GM18861 (cell line): ENCODE results near the gene NRXN3.
A peak's percentile ranks its signal among the peaks of the same experiment; 100 is the strongest.
"Not testable (repeated sequence)": the region's sequence is repeated elsewhere in the genome, so short reads cannot be mapped to it uniquely, and the experiment has no call there.

Source experiments
- ATAC-seq: cut with Tn5 transposase; IDR thresholded peaks from one replicate; pipeline ENCODE4 v1.9.1; 2021; ENCODE audit not compliant: unreplicated experiment

NRXN3 gene

DNA sequence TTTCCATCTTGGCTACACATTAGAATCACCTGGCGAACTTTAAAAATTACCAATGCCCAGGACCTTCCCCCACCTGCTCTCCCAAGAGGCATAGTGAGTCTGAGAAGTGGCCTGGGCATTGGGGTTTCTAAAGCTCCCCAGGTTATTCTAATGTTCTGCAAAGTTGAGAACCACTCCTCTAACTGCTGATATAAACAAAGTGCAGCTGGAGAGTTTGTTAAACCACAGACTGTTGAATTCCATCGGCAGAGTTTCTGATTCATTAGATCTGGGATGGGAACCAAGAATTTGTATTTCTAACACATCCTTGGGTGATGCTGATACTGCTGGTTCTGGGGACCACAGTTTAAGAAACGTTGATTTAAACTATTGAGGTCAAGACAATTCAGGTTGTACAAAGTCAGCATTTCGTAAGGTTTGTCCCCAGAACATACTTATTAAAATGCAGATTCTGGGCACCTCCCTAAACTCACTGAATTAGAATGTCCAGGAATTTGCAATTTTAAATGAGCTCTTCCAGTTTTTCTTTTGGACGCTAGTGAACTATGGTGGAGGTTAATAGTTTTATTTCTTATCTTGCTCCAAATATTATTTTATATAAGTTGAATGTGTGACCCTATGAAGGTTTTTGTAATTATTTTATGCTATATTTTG is 309.1 kb downstream of the NRXN3 start:
- no peak for ATAC-seq

DNA sequence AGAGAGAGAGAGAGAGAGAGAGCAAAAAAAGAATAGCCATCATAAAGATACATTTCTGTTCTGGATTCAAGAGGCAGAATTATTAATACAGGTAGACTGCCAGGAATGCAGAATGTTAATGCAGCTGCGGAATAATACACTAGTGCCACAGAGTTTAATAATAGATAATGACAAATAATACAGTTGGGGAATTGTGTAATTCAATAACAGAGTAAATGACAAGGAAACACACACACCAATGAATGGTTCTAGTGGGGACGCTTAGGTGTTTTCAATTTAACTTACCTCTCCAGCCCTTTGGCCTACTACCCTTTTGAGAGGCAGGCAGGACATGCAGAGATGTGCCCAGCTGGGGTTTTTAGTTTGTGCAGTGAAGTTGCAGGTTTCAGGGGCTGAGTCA is 313.9 kb downstream of the NRXN3 start:
- ATAC-seq, result no peak

DNA sequence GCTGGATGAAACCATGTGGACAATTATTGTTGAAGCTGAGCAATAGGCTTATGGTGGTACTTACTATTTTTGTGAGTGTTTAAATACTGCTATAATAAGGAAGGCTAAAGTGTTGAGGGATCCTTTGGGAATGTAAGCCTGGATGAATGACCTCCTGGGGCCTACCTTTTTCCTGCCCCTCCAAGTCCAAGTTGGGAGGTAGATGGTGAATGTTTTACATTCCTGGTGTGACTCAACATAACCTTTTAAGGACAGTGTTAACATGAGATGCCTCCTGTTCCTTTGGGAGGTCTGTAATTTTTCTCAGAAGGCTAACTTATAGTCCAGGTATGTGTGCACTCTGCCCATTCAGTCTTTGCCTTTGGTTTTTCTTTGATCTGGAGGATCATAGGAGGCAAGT is 315.9 kb downstream of the NRXN3 start:
- no peak for ATAC-seq

DNA sequence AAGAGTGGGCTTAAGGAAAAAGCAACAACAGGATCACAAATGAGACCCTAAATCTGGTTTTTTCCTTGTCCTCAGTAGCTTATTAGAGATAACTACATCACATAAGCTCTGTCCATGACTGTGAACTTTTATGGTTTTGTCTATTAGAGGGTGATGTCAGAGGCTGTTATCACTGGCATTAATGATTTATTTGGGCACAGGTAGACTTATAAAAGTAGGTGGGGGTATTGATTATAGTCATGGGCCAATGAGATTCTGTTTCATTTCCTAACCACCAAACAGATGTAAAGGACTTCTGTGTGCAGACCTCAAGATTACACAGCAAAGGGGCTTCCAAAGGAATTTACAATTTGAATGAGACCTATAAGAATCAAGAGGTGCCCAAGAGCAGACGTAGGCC is 316.4 kb downstream of the NRXN3 start:
- no peak for ATAC-seq

DNA sequence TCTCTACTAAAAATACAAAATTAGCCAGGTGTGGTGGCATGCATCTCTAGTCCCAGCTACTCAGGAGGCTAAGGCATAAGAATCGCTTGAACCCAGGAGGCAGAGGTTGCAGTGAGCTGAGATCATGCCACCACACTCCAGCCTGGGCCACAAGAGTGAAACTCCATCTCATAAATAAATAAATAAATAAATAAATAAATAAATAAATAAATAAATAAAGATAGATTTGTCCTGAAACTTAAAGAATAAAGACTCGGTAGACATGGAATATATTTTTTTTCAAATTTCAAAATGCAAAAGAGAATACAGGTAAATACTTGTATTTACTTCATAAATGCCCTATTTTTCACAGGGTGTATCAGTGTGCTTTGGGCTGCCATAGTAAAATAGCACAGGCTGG is 317.4 kb downstream of the NRXN3 start:
- ATAC-seq, result not testable (repeated sequence)

DNA sequence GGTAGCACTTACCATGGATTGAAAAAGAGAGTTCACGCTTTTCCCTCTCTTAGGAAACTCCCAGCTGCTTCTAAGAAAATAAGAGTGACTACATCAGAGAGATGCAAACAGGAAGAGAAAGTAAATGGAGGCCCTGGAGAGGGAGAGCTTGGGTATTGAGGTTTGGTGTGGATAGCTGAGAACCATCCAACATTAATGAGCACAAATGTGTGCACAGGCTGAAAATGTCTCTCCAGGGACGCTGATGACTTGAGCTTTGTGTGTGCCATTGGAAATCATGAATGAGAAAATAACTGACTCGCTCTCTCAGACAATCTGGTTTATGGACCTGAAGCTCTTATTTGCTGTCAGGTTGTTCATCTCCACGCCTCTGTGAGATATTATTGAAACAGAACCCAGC is 318.8 kb downstream of the NRXN3 start:
- ATAC-seq, result no peak

DNA sequence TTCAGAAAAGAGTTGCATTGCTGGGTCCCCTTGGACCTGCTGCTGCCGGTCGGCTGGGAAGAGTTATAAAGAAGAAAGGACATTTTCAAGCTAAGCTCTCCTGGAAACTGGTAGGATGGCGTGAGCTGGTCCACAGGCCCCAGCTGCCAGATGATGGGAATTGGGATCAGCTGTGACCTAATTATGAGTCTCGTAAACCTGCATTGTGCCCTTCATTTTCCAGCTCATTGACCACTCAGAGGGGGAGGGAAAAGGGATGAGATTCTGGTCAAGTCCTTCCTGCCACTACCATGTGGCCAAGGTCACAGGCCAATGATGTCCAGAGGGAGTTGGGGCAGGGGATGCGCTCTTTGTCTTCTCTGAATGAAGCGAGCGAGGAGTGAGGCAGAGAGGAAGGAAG is 320.9 kb downstream of the NRXN3 start:
- ATAC-seq, result no peak

DNA sequence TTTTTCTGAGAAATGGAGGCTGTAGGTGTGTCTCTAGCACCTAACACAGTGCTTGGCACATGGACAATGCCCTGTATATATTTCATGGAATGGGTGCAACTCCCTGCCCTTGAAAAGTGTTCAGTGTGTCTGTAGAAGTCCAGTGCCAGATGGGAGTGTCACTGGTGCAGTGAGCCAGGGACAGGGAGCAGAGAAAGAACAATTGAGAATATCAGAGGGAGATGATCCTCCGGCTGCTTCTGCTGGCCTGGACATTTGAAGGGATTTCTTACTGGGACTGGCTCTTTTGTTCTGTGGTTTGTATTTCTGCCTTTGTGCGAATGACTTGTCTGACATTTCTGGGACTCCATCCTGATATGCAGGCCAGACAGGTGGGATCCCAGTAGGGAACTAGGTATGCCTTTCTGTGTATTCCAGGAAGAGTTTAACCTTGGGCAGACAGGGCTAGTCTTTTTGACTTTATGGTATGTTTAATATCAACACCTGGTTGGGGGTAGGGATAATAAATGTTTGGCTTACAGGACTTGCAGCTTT is 328.0 kb downstream of the NRXN3 start:
- no peak for ATAC-seq

DNA sequence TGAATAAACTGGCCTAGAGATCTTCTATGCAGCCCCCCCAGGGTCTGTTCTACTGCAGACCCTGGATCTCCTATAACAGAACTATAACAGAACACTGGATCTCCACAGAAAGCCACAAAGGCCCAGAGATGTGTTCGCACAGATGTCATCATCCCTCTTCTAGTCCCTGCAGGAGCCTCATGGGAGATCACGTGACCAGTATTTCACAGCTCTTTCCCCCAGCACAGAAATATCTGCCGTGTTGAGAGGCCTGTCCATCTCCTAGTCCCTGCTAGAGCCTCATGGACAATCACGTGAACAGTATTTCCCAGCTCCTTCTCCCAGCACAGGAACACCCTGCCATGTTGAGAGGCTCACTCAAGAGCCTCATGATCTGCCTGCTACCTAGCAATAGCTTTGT is 331.7 kb downstream of the NRXN3 start:
- ATAC-seq, result no peak

DNA sequence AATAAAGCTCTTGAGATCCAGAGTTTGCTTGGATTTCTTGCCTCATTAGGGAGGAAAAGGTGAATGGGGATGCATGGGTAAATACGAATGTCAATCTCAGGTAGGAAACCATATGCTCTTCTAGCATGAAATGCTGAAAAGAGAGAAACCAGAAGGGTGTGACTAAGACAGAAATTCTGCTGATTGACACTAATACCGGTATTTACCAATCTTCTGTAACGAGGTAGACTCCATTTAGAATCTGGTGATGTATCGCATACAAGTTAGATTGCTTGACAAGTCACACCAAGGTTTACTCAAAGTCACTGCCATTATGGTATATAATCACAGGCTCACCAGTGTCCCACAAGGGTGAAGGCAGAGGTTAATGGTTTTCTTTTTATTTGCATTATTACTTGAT is 337.9 kb downstream of the NRXN3 start:
- ATAC-seq, result no peak

DNA sequence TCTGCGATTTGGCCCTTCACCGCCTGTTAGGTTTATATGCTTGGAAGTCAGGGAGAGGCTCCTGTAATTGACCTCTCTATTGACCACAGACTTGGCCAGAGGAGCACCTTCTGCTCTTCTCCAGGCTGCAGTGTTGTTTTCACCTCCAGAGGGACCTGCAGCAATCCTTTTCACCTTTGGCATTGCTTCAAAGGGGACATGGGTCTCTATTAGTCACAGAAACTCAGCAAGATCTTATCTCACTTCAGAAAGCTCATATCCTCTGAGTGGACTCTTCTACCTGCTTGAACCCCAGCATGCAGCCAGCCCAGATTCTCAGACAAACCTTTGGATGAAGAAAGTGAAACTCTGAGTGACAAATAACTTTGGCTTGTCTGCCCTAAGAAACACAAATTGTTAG is 339.3 kb downstream of the NRXN3 start:
- no peak for ATAC-seq

DNA sequence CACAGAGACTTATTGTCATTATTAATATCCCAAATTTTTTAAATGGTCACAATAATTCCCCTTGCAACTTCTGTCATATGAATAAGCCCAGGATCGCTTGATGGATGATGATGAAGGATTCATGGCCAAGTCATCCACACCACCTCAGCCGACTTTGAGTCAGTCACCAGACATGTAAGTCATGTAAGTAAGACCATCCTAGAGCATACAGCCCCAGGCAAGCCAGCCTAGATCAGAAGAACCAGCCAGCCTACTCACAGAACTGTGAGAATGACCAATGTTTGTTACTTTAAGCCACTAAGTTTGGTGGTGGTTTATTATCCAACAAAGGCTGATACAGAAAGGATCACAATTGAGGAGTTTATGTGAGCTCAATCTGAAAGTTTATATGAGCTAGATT is 341.8 kb downstream of the NRXN3 start:
- ATAC-seq, result no peak

DNA sequence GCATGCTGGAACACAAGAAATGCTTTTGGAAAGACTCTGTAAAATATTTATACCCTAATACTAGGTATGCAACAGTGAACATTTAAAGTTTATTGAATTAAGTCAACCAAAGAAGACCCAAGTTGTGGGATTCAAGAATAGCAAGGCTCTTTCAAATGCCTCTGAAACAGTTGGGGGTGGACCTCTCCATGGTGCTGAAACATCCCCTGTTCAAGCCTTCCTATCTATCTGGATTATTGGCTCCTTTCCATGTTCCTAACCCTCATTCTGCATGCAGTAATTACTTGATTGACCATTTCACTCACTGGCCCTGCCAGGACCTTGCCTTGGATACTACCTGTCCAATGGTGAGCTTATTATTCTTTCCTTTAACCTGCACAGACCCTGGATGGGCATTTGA is 349.7 kb downstream of the NRXN3 start:
- ATAC-seq, result no peak

DNA sequence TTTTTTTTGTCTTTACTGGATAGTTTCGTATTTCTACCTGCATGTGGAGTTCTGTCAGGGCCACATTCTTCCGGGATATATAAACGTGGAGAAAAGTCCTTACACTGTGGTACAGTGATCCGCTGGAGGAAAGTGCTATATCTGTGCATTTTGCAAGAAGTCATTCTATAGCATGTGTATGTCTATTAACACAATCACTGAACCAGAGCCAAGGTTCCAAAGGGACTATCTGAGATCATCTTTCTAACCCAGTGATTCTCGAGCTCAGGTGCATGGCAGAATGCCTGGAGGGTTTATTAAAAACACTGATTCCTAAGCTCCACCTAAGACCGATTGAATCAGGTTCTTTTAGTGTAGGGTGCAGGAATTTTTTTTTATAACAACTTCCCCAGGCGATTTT is 354.0 kb downstream of the NRXN3 start:
- ATAC-seq, result no peak

DNA sequence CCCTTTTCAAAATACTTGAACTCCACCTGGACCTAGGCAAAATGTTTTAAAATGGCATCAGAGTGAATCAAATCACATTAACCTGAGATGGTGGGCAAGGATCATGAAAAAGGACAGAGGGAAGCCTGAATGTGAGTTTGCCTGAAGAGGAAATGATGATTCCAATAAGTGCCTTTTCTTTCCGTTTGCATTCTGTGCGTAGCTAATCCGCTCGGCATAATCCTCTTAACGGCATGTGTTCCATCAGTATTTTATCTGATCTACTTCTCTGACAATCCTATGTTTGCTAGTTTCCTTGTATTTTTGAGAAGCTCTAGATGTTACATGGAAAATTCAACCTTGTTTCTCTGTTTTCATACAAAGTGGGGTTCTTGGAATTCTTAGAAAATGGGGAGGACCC is 354.6 kb downstream of the NRXN3 start:
- ATAC-seq, result no peak

DNA sequence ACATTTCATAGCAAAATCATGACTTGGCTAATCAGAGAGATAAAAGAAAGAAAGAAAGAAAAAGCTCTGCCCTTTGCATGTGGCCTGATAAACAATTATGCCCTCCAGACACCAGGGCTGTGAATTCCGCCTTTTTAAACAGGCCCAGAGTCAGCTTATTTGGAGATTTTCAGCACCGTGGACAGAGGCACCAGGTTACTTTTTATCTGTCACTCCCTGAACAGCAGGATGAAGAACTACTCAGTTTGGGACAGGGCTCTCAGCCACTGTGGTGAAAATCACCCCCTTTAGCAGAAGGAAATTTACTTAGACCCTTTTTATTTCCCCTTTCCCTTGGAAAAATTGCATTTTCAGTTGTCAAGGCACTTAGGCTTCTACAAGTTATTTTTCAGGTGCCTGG is 359.9 kb downstream of the NRXN3 start:
- ATAC-seq, result no peak

DNA sequence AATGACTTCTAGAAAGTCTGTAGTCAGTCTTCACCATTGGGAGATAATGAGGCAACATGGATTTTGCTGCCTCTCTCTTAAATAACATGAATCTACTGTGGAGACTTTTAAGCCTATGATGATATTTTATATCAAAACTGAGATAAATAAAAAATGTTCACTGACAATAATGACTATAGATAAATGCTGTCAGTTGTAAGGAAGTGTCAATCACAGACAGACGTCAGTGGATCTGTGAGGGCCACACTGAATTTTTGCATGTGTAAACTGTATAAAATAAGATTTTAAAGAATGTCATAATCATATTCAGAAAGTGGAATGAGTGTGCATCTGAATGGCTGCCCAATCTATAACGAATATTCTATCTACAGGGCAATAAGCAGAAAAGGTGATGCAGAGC is 364.0 kb downstream of the NRXN3 start:
- no peak for ATAC-seq

DNA sequence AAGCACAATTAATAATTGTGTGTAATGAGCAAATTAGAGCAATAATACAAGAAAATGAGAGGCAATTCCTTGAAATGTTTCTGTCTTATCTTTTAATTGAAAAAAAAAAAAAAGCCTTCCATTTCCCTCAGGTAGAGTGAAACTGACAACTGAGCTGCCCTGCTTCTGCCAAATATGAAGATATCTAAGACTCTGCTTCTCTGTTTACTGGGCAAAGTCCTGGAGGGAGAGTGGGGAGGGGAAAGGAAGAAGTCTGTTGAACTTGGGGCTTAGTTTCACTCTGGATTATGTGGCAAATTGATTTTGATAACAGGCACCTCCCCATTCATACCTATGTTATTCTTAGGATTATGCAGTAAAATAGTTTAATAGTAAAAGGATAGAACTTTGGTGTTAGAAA is 364.9 kb downstream of the NRXN3 start:
- ATAC-seq, result no peak

DNA sequence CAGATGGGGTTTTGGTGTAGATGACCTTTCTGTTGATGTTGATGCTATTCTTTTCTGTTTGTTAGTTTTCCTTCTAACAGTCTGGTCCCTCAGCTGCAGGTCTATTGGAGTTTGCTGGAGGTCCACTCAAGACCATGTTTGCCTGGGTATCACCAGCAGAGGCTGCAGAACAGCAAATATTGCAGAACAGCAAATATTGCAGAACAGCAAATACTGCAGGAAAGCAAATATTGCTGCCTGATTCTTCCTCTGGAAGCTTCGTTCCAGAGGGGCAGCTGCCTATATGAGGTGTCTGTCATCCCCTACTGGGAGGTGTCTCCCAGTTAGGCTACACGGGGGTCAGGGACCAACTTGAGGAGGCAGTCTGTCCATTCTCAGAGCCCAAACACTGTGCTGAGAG is 371.6 kb downstream of the NRXN3 start:
- not testable (repeated sequence) for ATAC-seq

DNA sequence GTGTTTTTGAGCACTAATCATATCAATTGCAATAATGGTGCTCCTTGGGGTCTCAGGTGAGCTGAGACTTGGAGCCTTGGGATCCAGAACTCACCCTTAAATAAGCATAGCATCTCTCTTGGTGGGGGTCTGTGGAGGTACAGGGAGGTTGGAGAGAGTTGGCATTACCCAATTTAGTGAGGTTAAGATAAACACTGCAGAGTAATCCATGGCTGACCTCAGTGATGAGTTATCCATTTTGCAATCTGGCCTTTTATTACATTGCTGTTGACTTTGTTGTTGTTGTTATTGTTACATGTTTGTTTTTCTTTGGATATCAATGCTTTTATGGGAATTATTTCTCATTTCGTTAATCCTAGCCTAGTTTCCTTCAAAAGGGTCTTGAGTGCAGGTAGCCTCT is 373.3 kb downstream of the NRXN3 start:
- ATAC-seq, result no peak

DNA sequence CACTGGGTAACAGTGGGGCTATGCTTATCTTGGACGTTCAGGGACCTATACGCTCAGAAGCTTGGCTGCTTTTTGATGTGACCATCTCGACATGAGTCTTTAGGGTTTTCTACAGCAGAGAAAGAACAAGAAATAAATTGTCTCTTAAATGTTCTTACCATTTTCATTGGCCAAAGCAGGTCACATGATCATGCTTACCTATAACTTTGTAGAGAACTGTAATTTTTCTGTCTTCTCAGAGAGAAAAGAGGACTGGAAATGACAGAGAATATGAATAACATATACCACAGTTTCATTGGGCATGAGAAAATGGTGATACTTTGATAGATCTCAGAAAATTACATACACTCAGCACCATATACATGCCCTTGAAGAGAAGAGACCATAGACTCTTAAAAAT is 390.9 kb downstream of the NRXN3 start:
- ATAC-seq, result no peak

DNA sequence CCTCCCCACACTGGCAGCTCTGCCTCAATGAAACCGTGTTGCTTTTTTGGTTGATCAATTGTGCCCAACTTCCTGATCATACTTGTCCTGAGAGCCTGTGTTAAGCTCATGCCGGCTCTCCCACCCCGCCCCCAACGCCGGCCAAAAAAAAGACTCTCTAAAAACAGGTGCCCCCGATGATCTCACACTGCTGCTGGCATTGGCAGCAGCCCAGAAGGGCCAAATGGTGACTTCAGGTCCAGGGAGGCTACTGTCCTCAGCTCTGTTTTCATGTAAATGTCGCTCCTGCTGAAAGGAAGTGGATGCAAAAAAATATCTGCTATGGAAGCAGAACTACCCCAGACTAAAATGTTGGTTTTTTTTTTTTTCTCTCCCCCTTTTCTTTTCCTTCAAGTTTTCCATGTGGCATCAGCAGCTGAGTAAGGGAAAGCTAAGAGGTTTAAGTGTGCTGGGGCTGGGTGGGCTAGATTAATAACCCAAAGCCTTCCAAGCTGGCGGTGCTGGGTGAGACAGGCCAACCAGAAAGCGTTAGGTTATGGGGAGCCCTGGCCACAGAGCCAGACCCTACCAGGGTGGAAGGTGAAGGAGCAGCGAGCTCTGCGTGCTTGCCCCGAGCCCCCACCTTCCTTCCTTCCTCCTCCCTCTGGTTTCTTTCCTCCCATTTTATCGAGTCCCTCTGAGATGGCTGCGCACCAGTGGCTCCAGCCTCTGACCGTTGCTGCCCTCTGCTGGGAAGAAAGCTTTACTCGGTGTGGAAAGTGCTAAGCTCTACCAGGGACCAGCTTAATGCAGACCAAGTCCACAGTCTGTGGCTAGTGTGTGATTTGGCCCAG is 396.1 kb downstream of the NRXN3 start:
- peak; percentile 88 for ATAC-seq

DNA sequence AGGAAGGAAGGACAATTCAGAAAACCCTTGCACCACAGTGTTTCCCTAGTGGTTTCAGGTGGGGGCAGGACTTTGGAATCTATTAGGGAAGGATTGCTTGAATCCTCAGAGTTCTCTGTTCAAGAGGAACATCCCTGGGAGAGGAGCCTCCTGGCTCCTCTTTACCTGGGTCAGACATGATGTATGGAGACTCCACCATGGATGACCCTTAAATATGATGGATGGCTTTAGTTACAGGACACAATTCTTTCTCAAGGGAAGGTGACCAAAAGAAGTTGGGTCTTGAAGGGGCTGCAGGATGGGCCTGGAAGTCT is 396.6 kb downstream of the NRXN3 start:
- ATAC-seq, result no peak
